Measurements from ENCODE around the gene ADGRG3.

ADGRG3 gene

GRCh38 chr16:57628008-57628781, 39.9 kb upstream of the ADGRG3 start, which contains the start of gene ADGRG1:
ADGRG1 (plus strand) TSS chr16:57628630; CDS start chr16:57650288, 21,658 bp downstream.
- no peak within 1 kb of the TSS for H3K27ac ChIP-seq
- TF ChIP-seq ZFX (IDR thresholded peaks at IDR 0.05; ENCODE audit: borderline replicate concordance): no peak
- TF ChIP-seq, protein P1, sequence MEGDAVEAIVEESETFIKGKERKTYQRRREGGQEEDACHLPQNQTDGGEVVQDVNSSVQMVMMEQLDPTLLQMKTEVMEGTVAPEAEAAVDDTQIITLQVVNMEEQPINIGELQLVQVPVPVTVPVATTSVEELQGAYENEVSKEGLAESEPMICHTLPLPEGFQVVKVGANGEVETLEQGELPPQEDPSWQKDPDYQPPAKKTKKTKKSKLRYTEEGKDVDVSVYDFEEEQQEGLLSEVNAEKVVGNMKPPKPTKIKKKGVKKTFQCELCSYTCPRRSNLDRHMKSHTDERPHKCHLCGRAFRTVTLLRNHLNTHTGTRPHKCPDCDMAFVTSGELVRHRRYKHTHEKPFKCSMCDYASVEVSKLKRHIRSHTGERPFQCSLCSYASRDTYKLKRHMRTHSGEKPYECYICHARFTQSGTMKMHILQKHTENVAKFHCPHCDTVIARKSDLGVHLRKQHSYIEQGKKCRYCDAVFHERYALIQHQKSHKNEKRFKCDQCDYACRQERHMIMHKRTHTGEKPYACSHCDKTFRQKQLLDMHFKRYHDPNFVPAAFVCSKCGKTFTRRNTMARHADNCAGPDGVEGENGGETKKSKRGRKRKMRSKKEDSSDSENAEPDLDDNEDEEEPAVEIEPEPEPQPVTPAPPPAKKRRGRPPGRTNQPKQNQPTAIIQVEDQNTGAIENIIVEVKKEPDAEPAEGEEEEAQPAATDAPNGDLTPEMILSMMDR (IDR thresholded peaks at IDR 0.05): no peak

DNA sequence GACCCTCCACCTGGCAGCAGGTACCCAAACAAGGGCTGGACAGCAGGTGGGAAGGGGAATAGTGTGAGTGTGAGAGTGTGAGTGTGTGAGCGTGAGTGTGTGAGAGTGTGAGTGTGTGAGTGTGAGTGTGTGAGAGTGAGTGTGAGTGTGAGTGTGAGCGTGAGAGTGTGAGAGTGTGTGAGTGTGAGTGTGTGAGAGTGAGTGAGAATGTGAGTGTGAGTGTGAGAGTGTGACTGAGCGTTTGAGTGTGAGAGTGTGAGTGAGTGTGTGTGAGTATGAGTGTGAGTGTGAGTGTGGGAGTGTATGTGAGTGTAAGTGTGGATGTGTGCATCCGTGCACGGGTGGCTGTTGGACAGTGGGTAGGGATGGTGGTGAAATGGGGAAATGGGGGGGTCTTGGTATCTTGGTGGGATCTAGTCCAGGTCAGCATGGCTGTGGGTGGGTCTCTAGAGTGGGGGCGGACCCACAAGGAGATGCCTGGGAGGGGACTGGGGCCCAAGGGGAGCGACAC, 39.3 kb upstream of the ADGRG3 start:
- no peak overlapping the region for H3K27ac ChIP-seq
- no peak for TF ChIP-seq ZFX (IDR thresholded peaks at IDR 0.05; ENCODE audit: borderline replicate concordance)
- TF ChIP-seq, protein P1 (IDR thresholded peaks at IDR 0.05): no peak

DNA sequence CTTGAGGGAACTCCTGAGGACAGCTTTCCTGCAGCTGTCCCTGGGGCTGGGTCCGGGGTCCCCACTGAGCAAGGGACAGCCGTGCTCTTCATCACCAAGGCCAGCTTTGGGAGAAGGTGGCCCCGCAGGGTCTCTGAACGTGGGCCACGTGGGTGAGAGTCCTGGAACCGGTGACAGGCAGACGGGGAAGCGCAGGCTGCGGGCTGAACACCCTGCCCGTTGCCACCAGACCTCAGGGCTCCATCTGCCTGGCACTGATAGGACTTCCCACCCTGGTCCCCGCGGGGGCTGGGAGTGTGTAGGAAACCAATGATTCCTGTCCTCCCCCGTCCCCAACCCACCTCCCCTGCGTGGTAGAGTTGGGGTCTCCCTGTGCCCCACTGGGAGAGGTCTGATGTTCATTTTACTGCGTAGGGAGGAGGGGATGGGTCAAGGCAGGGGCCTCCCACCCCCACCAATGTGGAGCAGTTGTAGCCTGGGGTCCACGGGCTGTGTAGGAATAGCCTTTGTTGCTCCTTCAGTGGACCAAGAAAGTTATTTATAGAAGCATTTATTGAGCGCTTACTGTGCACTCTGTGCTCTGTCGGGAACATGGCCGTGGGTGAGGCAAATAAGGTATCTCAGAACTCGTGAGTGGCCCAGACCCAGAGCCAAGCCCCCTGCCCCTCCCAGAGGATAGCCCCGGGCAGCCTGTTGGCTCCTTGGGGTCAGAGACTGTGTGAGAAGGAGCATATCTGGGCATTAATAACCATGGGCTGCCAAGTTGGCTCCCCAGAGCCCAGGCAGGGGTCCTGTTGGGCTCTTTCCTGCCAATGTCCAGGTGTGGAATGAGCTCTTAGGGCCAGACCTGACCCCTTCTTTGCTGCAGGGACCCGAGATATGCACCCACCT, 38.3 kb upstream of the ADGRG3 start:
- TF ChIP-seq ZFX (IDR thresholded peaks at IDR 0.05; ENCODE audit: borderline replicate concordance): no peak
- TF ChIP-seq, protein P1 (IDR thresholded peaks at IDR 0.05): no peak
- no peak overlapping the region for H3K27ac ChIP-seq

DNA sequence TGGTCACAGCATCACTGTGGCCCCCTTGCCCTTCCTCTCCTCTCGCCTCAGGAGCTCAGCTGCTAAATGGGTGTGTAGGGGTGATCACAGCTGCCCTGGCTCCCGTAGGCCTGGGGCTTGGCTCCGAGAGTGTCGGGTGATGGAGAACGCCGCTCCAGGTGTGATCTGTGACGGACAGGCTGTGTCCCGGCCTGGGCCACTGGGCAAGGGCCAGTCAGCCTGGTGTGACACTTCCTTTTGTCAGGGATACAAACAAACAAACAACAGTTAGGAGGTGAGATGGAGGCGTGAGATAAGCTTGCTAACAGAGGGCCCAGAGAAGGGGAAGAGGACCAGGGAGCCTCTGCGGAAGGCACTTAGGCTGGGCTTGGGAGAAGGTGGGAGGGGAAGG, 37.7 kb upstream of the ADGRG3 start:
- no peak overlapping the region for H3K27ac ChIP-seq
- TF ChIP-seq, protein P1 (IDR thresholded peaks at IDR 0.05): no peak
- no peak for TF ChIP-seq ZFX (IDR thresholded peaks at IDR 0.05; ENCODE audit: borderline replicate concordance)

- H3K27ac ChIP-seq: no peak overlapping the region
- no peak for TF ChIP-seq ZFX (IDR thresholded peaks at IDR 0.05; ENCODE audit: borderline replicate concordance)
- TF ChIP-seq, protein P1 (IDR thresholded peaks at IDR 0.05): no peak
Measured at GRCh38 chr16:57630931-57631845, 36.9 kb upstream of the ADGRG3 start.

- TF ChIP-seq, protein P1 (IDR thresholded peaks at IDR 0.05): no peak
- no peak for TF ChIP-seq ZFX (IDR thresholded peaks at IDR 0.05; ENCODE audit: borderline replicate concordance)
- H3K27ac ChIP-seq: no peak overlapping the region
Measured at GRCh38 chr16:57632568-57632967, 35.5 kb upstream of the ADGRG3 start.
